C4-2B (cell line): ENCODE data around the gene CASP10.

Experiments used
- CTCF ChIP-seq: fragments of 450-650 bp; conservative IDR thresholded peaks from 2 replicates; pipeline ENCODE4 v1.5.1; 2017; ENCODE audit warnings: mild to moderate bottlenecking
- ZFX ChIP-seq: fragments of 450-650 bp; IDR thresholded peaks from 2 replicates; pipeline ENCODE4 v1.6.1; 2017

GRCh38 chr2:201256082-201256481 is 73.1 kb downstream of the CASP10 start:
- TF ChIP-seq CTCF (no peak), ZFX (no peak)
